B cell (primary cell): Measurements from ENCODE around the gene ELAPOR1. TPM values are rescaled to one million over a fixed set of nuclear protein-coding genes. Genes with fewer than 3 reads are reported as not detected.

Source experiments
- ATAC-seq: fragments of 200-7000 bp; cut with Tn5 transposase; one replicate; pipeline ENCODE4 v1.10.0; 2021; ENCODE audit warnings: low read depth, mild to moderate bottlenecking, moderate number of reproducible peaks, moderate library complexity
- CTCF ChIA-PET: fragments of 350-600 bp; sonication (Branson Sonifier 250); formaldehyde crosslinking; loops from one replicate; lab custom pipeline; 2021; ENCODE audit warnings: antibody characterized with exemption, inconsistent platforms; lab: Charles Lee
- POLR2A ChIA-PET: fragments of 350-600 bp; sonication (Branson Sonifier 250); formaldehyde crosslinking; loops from one replicate; lab custom pipeline; 2021; ENCODE audit warnings: antibody characterized with exemption; lab: Charles Lee
- DNase-seq: peaks from one replicate; pipeline ENCODE4 v3.0.0; 2013
- H2AFZ ChIP-seq: 2 replicates; pipeline ENCODE4 v1.6.1; 2012; ENCODE audit warnings: mild to moderate bottlenecking, low read depth, low read length; ENCODE audit not compliant: insufficient read depth, poor library complexity, severe bottlenecking
- H3K27ac ChIP-seq, 2 donors: 1 replicate in 1 of 2; 2 replicates in 1 of 2; pipeline ENCODE4 v1.5.1; 2012 to 2013; ENCODE audit warnings: low read length in 2 of 2, mild to moderate bottlenecking in 2 of 2, moderate library complexity in 1 of 2
- H3K27me3 ChIP-seq, 4 experiments: fragments of 200-600 bp in 1 of 4; sonication (generic) in 1 of 4; replicated peaks in 1 of 4; 1 replicate in 2 of 4; 2 replicates in 2 of 4; pipeline versions ENCODE4 v1.6.1 to v1.7.0; 2013 to 2016; ENCODE audit warnings: low read length in 3 of 4, mild to moderate bottlenecking in 2 of 4, mixed read lengths in 1 of 4, moderate library complexity in 1 of 4; ENCODE audit not compliant: insufficient read depth in 4 of 4, control insufficient read depth in 3 of 4; ENCODE audit errors: control extremely low read depth in 1 of 4
- H3K36me3 ChIP-seq, 2 experiments: replicated peaks in 1 of 2; 1 replicate in 1 of 2; 2 replicates in 1 of 2; pipeline versions ENCODE4 v1.6.1 to v1.7.1; 2013; ENCODE audit warnings: low read length in 1 of 2; ENCODE audit not compliant: insufficient read depth in 2 of 2, control insufficient read depth in 1 of 2; ENCODE audit errors: control extremely low read depth in 1 of 2, extremely low read depth in 1 of 2
- H3K4me1 ChIP-seq, 2 donors: fragments of 200-600 bp in 1 of 2; sonication (generic) in 1 of 2; 1 replicate in 1 of 2; 2 replicates in 1 of 2; pipeline versions ENCODE4 v1.5.1 to v1.6.1; 2013 to 2017; ENCODE audit warnings: low read length in 2 of 2; ENCODE audit not compliant: control insufficient read depth in 2 of 2, insufficient read depth in 2 of 2
- H3K4me2 ChIP-seq: replicated peaks from 2 replicates; pipeline ENCODE3; 2012; ENCODE audit warnings: mild to moderate bottlenecking, low read depth, low read length; ENCODE audit not compliant: poor library complexity, severe bottlenecking
- H3K4me3 ChIP-seq, 5 experiments: fragments of 200-600 bp in 1 of 5; sonication (generic) in 1 of 5; 1 replicate in 3 of 5; 2 replicates in 2 of 5; pipeline versions ENCODE4 v1.5.1 to v1.7.0; 2011 to 2016; ENCODE audit warnings: low read length in 4 of 5, mild to moderate bottlenecking in 4 of 5, low read depth in 2 of 5, control low read depth in 1 of 5, moderate library complexity in 1 of 5; ENCODE audit not compliant: insufficient read depth in 1 of 5; ENCODE audit errors: control extremely low read depth in 1 of 5, extremely low read depth in 1 of 5
- H3K79me2 ChIP-seq: fragments of 200-600 bp; sonication (generic); one replicate; pipeline ENCODE4 v1.6.0; 2016; ENCODE audit warnings: low read length; ENCODE audit not compliant: control insufficient read depth, insufficient read depth
- H3K9ac ChIP-seq: fragments of 200-600 bp; sonication (generic); 2 replicates; pipeline ENCODE4 v1.6.1; 2017; ENCODE audit warnings: mild to moderate bottlenecking, low read length, moderate library complexity
- H3K9me3 ChIP-seq, 3 donors: one replicate each; pipeline versions ENCODE4 v1.6.1 to v1.7.1; 2013; ENCODE audit warnings: low read length in 2 of 3; ENCODE audit not compliant: control insufficient read depth in 2 of 3, insufficient read depth in 1 of 3; ENCODE audit errors: control extremely low read depth in 1 of 3
- H4K20me1 ChIP-seq: 2 replicates; pipeline ENCODE4 v1.6.0; 2012; ENCODE audit warnings: mild to moderate bottlenecking, low read length; ENCODE audit not compliant: insufficient read depth, control insufficient read depth, poor library complexity, severe bottlenecking
- H3K27ac Mint-ChIP-seq: one replicate; pipeline ENCODE4 v1.8.0; 2021; ENCODE audit warnings: mixed read lengths
- H3K27me3 Mint-ChIP-seq: one replicate; pipeline ENCODE4 v1.8.0; 2021; ENCODE audit warnings: mixed read lengths
- H3K4me1 Mint-ChIP-seq: one replicate; pipeline ENCODE4 v1.8.0; 2021; ENCODE audit warnings: mixed read lengths
- H3K4me3 Mint-ChIP-seq: one replicate; pipeline ENCODE4 v1.8.0; 2021; ENCODE audit warnings: mixed read lengths
- H3K9me3 Mint-ChIP-seq: one replicate; pipeline ENCODE4 v1.8.0; 2022; ENCODE audit warnings: mixed read lengths; ENCODE audit not compliant: insufficient read depth
- EZH2 ChIP-seq: IDR thresholded peaks from 2 replicates; pipeline ENCODE4 v1.6.1; 2012; ENCODE audit warnings: borderline replicate concordance, low read depth, mild to moderate bottlenecking, moderate library complexity, low read length; ENCODE audit not compliant: insufficient read depth, poor library complexity, severe bottlenecking
- WGBS: methylation state at CpG from one replicate; pipeline ENCODE4 v1.1.5; 2013; ENCODE audit warnings: missing lambda C conversion rate; ENCODE audit not compliant: insufficient coverage; 5-methylcytosine and 5-hydroxymethylcytosine counted together
- intact Hi-C: fragments of 100-400 bp; cut with micrococcal nuclease; formaldehyde crosslinking; loops from one replicate; pipeline ENCODE4 v1.10.0; 2022
- polyA plus RNA-seq: library from polyadenylated mRNA; depleted of rRNA; stranded (reverse); fragments of >200 nt; gene quantifications from 2 replicates; pipeline ENCODE4 v1.2.3, GENCODE V29; 2012
- total RNA-seq, 2 donors: library from RNA; stranded (reverse); fragments of 120-200 nt in 1 of 2; gene quantifications; 1 replicate in 1 of 2; 2 replicates in 1 of 2; pipeline versions ENCODE4 v1.2.3 to v1.2.4, GENCODE V29; 2013 to 2022
- TF ChIP-seq, protein P1 (sequence below): fragments of 200-600 bp; IDR thresholded peaks from one replicate; pipeline ENCODE4 v1.8.0; 2022; ENCODE audit warnings: antibody characterized with exemption, mild to moderate bottlenecking

The ELAPOR1 gene
- total and polyA plus RNA-seq, 2 donors (not counting 1 experiment from before 2014, with no cell fraction given): 2.2 to 2.3 TPM

DNA sequence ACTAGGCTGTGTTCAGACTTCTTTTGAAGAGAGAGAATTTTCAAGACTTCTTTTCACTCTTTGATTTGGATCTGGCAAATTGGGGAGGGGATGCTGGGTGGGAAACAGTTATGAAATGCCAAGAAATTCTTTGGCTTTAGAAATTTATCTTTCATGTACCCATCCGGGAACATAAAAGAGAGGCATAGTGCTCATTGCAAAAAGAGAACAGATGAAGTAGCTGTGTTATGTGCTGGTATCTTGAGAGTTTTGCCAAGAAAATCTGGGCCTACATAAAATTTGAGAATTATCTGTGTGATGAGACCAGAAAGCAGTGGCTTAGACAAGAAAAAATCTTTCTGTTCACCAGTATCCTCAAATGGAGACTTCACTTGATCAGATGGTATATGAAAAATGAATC lies 19.0 kb upstream of the ELAPOR1 start:
- ATAC-seq: no peak
- TF ChIP-seq EZH2: no peak
- TF ChIP-seq, protein P1, sequence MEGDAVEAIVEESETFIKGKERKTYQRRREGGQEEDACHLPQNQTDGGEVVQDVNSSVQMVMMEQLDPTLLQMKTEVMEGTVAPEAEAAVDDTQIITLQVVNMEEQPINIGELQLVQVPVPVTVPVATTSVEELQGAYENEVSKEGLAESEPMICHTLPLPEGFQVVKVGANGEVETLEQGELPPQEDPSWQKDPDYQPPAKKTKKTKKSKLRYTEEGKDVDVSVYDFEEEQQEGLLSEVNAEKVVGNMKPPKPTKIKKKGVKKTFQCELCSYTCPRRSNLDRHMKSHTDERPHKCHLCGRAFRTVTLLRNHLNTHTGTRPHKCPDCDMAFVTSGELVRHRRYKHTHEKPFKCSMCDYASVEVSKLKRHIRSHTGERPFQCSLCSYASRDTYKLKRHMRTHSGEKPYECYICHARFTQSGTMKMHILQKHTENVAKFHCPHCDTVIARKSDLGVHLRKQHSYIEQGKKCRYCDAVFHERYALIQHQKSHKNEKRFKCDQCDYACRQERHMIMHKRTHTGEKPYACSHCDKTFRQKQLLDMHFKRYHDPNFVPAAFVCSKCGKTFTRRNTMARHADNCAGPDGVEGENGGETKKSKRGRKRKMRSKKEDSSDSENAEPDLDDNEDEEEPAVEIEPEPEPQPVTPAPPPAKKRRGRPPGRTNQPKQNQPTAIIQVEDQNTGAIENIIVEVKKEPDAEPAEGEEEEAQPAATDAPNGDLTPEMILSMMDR: no peak
- Histone ChIP-seq H3K4me3 (no peak overlapping the region), H3K9me3 (peaks cover 0 to 6% (median 0%) of the 10 kb centered on the region in 3 donors), H3K27ac (no peak overlapping the region), H3K4me2 (no peak overlapping the region), H3K27me3 (no peaks in the 10 kb centered on the region), H4K20me1 (no peaks in the 10 kb centered on the region), H3K79me2 (peaks cover 58% of the 10 kb centered on the region), H3K36me3 (peaks cover 0 to 23% of the 10 kb centered on the region in 2 experiments), H3K9ac (no peak overlapping the region), H2AFZ (no peak overlapping the region), H3K4me1 (peaks cover 23 to 30% of the 10 kb centered on the region in 2 donors)
- DNase-seq: no peak
- CTCF ChIA-PET: no interaction called here
- no peak overlapping the region for H3K4me3 Mint-ChIP-seq
- H3K9me3 Mint-ChIP-seq: no peaks in the 10 kb centered on the region
- H3K4me1 Mint-ChIP-seq: peaks cover 30% of the 10 kb centered on the region
- POLR2A ChIA-PET: no interaction called here
- intact Hi-C loops: loop anchor here (5.0 to 10.0 kb wide), 3 partner anchors 218 to 540 kb away; partner anchors contain the start of genes GPSM2 and STXBP3
- H3K27me3 Mint-ChIP-seq: no peaks in the 10 kb centered on the region
- WGBS: 100% methylated on average over 1 of the region's 1 CpG
- no peak overlapping the region for H3K27ac Mint-ChIP-seq

DNA sequence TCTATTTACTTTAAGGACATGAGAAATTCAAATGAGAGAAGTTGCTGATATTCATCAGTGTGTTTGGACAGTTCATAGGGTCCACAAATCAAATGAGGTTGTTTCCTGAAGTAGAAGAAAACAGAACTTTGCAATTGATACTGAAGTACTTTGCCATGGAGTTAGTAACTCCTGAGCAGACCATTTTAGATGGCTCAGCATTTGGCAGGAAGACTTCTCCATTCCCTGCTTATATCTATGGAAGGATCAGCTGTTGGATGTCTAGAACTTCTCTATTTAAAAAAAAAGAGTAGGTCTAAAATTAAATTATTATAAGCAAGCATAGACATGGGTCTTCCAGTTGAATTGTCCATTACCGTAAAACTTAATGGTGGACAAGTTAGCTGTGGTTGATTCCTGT lies 18.3 kb upstream of the ELAPOR1 start:
- no peak for TF ChIP-seq EZH2
- TF ChIP-seq, protein P1: no peak
- intact Hi-C loops: loop anchor here (10.0 kb wide), 1 partner anchor 541 kb away; no protein-coding TSS in a partner anchor
- CTCF ChIA-PET: interaction anchor here (1.2 kb wide), 1 partner anchor 17 kb away, joined by 3 read pairs; a partner anchor contains a TSS

More for the DNA sequence above, 18.3 kb upstream of the ELAPOR1 start:
- H3K79me2 ChIP-seq: peaks cover 59% of the 10 kb centered on the region
- peaks cover 22 to 24% of the 10 kb centered on the region in 2 donors for H3K4me1 ChIP-seq
- Mint-ChIP-seq H3K9me3 (no peaks in the 10 kb centered on the region), H3K27me3 (no peaks in the 10 kb centered on the region), H3K27ac (no peak overlapping the region), H3K4me1 (peaks cover 26% of the 10 kb centered on the region), H3K4me3 (no peak overlapping the region)
- WGBS: no CpG with 5 or more reads among the region's 1 CpG
- H4K20me1 ChIP-seq: no peaks in the 10 kb centered on the region
- H3K9me3 ChIP-seq: no peaks in the 10 kb centered on the region
- peaks cover 0 to 23% of the 10 kb centered on the region in 2 experiments for H3K36me3 ChIP-seq
- ATAC-seq (no peak), DNase-seq (no peak)
- POLR2A ChIA-PET: no interaction called here
- H3K9ac ChIP-seq: no peak overlapping the region
- H3K27ac ChIP-seq: no peak overlapping the region
- no peaks in the 10 kb centered on the region for H3K27me3 ChIP-seq
- H2AFZ ChIP-seq: no peak overlapping the region
- no peak overlapping the region for H3K4me3 ChIP-seq
- H3K4me2 ChIP-seq: no peak overlapping the region
